HG02571 (cell line): ENCODE data around the gene LRRC4B.
A peak's percentile ranks its signal among the peaks of the same experiment; 100 is the strongest.
"Not testable (repeated sequence)": the region's sequence is repeated elsewhere in the genome, so short reads cannot be mapped to it uniquely, and the experiment has no call there.

Experiments
- ATAC-seq: cut with Tn5 transposase; IDR thresholded peaks from one replicate; pipeline ENCODE4 v1.9.1; 2021; ENCODE audit warnings: mild to moderate bottlenecking, moderate library complexity; ENCODE audit not compliant: unreplicated experiment

The LRRC4B gene

DNA sequence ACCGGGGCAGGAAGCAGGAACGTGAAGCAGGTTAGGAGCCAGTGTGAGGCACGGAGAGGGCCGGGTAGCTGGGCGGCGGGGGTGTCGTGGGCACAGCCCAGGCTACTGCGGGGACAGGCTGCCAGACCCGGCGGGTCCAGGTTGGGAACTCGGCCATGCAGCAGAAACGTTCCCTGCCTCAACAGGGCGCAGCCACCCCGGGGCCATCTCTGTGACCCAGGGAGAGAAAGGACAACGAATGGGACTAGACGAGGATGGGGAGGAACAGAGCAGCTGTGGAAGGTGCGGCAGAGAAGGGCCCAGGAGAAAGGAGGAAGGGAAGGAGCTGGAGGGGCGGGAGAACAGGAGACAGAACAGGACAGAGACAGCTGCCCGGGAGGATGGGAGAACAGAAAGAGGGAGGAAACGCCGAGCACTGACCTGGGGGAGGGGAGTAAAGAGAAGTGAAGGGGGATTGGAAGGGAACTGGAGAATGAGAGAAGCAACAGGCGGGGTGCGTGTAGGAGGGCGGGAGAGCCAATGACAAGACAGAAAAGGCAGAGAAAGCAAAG lies 78.7 kb downstream of the LRRC4B start:
- ATAC-seq, result no peak

DNA sequence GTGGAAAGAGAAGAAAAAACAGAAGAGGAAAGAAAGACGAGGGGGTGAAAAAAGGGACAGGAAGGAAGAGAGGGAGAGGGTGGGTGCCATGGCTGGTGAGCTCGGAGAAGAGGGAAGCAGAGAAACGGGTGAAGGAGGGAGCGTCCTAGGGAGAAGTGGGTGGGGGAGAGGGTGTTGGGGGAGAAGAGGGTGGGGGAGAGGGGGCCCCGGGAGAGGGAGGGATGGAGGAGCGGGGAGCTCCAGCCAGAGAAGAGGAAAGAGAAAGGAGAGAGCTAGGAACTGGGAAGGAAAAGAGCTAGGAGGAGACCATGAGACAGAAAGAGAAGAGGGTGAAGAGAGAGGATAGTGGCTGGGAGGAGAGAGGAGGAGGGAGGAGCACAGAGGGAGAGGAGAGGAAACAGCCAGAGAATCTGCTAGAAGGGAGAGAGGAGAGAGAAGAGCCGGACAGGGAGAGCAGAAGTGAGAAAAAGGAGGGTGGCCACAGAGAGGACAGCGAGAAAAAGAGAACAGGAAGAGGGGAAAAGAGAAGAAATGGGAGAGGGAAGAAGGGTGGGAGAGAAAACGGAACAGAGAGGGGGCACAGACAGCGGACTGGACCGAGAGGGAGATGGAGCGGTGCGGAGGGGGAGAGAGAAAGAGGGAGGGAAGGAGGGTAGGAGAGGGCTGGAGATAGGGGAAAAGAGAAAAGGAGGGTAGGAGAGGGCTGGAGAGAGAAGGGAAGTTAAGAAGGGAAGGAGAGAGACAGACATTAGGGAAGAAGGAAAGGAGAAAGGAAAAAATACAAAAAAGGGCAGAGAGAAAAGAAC lies 79.6 kb downstream of the LRRC4B start:
- no peak for ATAC-seq

DNA sequence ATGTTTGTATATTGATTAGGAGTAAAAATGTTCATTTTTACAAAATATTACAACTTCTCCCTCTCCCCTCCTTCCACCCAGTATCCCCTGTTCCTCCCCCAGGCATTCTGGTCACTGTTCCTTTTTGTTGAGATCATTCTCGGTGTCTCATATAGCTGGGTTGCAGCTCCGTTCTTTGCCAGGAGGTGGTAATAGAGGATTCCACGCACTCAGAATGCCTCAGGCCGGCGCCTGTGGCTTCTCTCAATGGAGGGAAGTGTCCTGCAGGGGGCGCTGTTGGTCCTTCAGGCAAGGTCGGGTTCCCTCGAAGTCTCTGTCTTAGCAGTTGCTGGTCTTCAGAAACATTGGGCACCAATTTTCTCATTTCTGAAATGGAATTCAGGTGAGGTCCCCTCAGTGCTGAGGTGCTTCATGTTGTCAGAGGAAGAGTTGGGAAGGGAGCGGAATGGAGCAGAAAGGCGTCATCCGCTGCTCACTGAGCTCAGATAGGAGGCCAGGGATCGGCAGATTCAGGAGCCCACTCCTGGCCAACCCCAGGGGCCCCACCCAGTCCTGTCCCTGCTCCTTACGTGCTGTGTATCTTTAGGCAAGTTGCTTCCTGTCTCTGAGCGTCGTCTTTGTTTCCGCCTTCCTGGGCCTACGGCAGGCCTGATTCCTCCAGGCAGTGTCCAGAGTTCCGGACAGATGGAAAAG lies 81.3 kb downstream of the LRRC4B start:
- ATAC-seq, result no peak

DNA sequence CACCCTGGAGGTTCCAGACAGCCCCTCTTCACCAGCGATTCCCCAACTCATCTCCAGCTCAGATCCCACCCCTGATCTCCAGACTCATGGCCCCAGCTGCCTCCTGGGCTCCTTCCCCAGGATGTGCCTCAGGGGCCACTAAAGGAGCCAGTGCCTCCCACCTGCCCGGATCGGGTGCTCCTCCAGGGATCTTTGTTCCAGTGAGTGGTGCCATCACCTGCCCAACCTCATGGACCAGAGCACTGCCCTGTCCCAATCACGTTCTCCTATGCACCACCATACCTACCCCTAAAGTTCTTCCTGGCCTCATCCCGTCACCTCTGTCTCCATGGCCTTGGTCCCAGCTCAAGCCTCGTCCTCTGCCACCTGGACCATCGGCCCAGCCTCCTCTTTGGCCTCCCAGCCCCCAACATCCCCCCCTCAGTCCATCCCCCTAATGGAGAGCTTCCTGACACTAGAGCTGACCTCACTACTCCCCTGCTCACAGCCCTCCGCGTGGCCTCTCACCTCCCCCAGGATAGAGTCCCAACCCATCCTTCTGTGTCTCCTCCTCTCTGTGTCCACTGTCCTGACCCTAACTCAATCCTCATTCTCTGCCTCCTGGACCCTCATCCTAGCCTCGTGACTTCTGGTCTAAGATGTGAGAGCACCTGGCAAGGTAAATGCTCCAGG lies 82.8 kb downstream of the LRRC4B start:
- ATAC-seq, result no peak

DNA sequence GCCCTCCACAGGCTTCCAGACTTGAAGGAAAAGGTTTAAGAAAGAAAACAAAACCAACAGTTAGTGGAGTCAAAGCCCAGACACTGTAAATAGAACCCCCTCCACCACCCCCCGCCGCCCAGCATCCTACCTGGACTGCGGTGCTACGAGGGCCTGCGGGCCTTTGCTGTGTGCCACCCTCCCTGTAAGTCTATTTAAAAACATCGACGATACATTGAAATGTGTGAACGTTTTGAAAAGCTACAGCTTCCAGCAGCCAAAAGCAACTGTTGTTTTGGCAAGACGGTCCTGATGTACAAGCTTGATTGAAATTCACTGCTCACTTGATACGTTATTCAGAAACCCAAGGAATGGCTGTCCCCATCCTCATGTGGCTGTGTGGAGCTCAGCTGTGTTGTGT lies 85.3 kb downstream of the LRRC4B start:
- no peak for ATAC-seq

DNA sequence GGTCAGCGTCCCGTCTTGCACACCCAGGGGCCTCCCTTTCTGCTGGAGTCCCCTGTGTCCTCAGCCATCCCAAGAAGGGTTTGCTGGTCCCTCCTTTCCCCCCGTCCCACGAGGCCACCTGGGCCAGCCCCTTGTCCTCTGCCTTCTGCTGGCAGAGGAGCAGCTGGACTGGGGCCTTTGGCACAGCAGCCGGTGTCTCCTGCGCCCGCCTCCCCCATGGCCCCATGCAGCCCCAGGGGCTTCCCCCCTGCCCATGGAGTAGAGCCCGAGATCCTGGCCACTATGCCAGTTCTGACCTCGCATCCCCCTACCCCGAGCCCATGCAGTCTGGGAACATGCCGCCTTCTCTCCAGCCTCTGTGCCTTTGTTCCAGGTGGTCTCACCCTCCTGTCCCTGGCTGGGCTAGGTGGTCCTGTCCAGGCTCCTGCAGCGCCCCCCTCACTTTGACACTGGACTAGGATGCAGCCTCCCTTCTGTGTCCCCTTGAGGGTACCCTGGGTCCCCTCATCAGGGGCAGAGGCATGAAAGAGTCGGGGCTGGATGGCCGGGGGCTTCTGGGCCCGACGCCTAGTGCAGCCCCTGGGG lies 85.9 kb downstream of the LRRC4B start:
- ATAC-seq, result no peak

DNA sequence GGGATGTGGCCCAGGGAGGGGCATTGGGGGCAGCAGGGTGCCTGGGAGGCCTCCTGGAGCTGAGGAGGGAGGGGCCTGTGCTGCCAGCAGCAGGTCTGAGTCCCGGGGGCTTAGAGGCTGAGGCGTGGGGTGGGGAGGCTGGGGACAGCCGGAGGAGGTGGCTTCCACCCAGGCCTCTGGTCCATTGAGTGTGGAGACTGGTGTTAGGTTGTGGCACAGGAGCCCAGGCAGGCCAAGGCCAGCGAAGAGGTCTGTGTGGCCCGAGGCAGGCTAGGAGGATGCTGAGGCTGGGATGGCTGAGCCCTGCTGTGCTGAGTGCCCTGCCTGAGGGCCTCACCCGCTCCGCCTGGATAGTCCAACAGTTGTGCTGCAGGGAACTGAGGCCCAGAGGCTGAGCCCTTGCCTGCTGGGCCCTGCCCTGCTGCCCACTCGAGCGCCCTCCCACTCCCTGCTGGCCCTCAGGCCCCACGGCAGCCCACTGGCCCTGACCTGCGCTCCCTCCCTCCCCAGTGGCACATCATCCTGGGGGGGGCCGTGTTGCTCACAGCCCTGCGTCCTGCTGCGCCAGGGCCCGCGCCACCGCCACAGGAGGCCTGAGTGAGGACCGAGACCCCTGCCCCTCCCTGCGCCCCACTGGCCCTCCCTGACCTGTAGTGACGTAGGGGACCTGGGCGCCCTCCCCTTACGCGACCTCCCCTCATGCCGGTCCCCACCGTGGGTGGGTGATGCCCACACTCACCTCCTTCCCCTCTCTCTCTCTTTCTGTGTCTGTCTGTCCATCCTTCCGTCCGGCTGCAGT lies 86.7 kb downstream of the LRRC4B start:
- no peak for ATAC-seq

DNA sequence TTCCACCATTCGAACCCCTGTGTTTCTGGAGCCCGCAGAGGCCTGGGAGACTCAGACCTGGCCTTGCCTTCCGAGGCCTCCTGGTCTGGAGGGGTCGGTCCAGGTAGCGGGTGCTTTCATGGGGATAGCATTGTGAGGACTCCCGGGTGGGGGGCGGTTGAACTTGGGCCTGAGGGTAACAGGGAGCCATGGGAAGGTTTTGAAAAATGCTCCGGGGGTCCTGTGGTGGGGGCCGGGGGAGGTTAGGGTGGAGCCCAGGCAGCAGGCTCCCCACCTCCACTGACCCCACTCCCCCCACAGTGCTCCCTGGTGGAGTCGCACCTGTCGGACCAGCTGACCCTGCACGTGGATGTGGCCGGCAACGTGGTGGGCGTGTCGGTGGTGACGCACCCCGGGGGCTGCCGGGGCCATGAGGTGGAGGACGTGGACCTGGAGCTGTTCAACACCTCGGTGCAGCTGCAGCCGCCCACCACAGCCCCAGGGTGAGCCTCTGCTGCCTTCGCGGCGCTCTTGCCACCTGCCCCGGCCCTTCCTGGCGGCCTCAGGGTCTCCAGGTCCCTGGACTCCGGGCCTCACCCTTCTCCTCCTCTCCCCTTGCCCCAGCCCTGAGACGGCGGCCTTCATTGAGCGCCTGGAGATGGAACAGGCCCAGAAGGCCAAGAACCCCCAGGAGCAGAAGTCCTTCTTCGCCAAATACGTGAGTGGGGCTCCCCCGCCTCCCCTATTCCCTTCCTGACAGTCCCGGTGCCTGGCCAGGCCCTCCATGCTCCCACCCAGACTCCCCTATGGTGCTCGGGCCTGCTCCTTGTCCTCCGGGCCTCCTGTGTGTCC lies 87.7 kb downstream of the LRRC4B start:
- no peak for ATAC-seq

DNA sequence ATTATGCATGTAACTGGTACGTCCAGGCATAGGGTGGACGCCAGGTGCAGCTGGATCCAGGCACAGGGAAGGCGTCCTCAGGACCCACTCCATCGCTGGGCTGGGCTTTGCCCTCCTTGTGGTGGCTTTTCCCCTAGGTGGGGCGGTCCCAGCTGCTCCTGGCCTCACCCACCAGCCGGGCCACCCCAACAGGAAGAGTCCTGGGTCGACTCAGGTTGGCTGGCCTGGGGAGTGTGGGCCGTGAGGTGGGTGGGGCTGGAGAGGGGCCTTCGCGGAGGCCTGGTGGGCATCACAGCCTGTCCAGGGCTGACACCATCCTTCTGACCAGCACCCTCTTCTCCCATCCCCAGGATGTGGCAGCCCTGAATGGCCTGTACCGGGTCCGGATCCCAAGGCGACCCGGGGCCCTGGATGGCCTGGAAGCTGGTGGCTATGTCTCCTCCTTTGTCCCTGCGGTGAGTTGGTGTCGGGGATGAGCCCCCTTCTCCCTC lies 88.4 kb downstream of the LRRC4B start:
- no peak for ATAC-seq

DNA sequence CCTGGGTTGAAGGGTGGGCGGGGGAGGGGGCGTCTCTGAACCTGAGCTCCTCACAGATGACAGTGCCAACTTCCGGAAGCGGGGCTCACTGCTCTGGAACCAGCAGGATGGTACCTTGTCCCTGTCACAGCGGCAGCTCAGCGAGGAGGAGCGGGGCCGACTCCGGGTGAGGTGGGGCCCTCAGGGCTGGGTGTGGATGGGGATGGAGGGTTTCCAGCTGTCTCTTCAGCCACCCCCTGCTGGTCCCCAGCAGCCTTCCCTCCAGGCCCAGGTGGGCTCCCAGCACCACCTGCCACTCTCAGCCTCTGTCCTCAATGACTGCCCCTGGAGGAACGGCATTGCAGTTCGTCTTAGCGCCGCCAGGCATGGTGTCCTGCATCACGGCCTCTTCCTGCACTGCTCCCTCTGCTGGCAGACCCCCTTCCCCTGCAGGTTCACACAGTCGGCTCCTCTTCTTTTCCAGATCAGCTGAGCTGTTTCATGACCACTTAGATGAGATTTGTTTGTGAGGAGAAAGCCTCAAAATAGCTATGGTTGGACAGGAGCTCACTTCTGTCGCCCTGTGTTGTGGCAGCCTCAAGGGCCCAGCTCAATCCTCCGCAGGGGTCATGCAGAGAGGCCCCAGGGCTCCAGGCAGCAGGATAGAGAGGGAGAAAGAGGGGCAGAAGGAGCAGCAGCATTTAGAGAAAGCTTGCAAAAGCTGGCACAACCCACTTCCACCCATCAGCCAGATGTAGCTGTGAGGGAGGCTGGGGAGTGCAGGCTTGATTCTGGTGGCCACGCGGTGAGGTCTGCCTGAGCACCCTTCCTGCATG lies 89.1 kb downstream of the LRRC4B start:
- no peak for ATAC-seq

DNA sequence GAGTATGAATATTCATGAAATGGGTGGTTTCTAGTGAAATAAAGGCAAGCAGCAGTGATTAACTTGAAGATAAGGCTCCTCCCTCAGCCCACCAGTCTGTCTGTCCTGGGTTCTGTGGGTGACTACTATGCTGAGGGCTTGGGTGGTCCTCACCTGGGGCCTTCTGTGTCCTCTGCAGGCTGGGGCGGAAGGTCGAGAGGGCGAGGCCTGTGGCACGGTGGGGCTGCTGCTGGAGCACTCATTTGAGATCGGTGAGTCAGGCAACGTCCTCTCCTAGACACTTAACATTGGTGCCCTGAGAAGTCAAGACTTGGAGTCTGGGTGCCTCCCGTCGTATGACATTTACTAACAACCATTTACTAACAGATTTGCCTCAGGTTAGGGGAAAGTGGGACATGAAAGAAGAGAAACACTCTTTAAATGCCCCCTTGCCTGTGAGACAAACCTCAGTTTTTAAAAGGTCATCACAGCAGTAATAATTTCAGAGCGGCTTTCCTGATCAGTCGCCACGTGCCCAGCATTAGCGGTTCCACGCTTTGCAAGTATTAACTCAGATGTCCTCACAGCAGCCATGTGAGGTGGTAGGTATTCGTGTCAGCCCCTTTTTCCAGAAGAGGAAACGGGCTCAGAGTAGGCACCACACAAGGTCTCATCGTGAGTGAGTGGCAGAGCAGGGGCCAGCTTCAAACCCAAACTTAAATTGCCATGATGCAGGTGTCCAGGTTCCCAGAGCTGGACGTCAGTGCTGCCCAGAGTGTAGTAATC lies 90.3 kb downstream of the LRRC4B start:
- ATAC-seq, result no peak

DNA sequence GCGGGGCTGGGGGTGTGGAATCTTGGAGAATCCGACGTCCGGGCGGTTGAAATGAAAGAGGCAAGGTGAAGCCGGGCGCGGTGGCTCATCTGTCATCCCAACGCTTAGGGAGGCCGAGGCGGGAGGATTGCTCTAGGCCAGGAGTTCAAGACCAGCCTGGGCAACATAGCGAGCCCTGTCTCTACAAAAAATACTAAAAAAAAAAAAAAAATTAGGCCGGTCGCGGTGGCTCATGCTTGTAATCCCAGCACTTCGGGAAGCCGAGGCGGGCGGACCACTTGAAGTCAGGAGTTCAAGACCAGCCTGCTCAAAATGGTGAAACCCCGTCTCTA lies 91.4 kb downstream of the LRRC4B start:
- no peak for ATAC-seq

DNA sequence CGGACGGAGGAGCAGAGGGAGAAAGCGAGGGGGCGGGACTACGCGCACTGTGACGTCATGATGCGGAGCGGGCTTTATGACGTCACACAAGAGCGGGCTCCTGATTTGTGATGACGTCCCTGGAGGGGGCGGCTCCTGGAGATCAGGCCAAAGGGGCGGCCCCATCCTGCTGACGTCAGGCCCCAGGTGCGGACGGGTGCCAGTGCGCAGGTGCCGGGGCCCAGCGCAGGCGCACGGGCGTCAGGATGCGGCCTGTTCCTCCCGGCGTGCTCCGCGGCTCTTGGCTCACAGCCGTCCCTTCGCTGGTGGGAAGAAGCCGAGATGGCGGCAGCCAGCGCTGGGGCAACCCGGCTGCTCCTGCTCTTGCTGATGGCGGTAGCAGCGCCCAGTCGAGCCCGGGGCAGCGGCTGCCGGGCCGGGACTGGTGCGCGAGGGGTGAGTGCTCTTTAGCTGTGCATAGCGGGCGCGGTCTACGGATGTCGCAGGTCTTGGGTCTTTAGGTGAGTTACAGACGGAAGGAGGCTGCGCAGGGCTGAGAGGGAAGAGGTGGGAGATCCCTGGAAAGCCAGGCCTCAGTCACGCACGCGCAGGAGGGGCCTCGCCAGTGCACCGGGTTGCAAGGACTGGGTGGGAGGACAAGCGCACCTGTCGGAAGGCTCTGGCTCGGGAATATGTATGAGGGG lies 91.9 kb downstream of the LRRC4B start, which contains the start of the genes EMC10 and GARIN5A:
Gene EMC10 (plus strand): TSS at position 284 of the 683 bp plus-strand sequence. CDS start 38 bp downstream, at position 322.
Gene GARIN5A (minus strand): TSS at position 625 of the 683 bp plus-strand sequence. CDS start 460 bp downstream, at position 165.
- ATAC-seq, result peak; percentile 75

DNA sequence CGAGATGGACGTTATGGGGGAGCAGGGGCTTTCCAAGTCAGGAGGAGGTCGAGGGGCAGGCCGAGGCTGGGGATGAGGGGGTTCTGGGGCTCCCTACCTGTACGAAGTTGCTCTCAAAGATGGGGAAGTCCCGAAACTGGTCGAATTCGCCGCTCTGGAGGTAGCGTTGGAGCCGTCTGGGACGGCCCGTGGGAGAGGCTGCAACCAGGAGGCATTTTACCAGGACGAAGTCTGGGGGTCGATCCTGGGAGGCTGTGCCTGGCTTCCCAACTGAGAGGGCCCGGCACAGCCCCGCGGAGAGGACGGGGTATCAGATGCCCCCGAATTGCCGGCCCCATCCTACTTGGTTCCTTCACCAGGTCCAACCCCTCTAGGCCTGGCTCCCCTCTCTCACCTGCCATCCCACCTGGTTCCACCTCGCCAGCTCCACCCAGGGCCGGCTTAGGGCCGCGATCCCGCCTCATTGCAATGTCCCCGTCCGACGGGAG lies 92.5 kb downstream of the LRRC4B start:
- ATAC-seq, result peak; percentile 4

DNA sequence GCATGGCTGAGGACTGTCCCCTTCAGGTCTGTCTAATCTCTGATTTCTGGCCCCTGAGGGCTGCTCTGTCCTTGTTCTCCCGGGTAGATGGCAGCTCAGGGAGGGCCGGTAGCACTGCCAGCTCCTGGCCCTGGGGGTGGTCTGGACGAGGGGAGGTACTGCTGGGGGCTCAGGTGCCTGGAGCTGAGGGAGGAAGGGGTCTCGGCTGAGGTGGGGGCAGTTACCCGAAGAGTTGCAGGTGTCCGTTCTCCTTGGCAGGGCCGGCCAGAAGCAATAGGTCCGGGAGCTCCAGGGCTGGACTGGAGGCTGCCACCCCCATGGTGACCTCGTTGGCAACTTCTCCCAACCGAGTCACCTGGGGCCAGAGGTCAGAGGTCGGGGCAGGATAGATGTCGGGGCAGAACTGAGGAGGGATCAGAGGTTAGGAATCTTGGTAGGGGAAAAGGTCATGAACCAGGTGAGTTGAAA lies 93.1 kb downstream of the LRRC4B start:
- ATAC-seq, result no peak

DNA sequence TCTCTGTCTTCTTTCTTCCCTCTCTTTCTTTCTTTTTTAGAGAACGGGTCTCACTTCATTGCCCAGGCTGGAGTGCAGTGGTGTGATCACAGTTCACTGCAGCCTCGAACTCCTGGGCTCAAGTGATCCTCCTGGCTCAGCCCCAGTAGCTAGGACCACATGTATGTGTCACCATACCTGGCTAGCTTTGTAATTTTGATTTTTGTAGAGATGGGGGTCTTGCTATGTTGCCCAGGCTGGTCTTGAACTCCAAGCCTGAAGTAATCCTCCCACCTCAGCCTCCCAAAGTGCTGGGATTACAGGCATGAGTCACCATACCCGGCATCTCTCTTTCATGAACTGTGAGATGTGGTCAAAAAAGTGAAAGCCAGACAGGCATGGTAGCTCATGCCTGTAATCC lies 94.9 kb downstream of the LRRC4B start:
- not testable (repeated sequence) for ATAC-seq

DNA sequence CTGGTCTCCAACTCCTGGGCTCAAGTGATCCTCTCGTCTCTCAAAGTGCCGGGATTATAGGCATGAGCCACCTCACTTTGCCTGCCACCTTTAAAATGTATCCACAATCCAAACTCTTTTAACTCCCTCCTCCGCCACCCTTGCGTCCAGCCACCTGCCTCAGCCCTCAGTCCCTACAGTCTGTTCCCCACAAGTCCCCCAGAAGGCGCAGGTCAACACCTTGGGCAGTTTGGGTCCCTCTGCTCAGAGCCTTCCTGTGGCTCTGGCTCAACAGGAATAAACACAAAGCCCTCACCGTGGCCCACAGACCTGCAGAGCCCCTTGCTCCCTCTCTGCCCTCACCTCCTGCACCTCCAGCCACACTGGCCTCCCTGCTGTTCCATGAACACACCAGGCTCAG lies 99.4 kb downstream of the LRRC4B start:
- no peak for ATAC-seq
